K562 (cell line): ENCODE data around the gene CSTB. TPM values are rescaled to one million over a fixed set of nuclear protein-coding genes. Genes with fewer than 3 reads are reported as not detected.

ENCODE experiments used
- ATAC-seq: fragments of 200-7000 bp; cut with Tn5 transposase; 3 replicates; pipeline ENCODE4 v1.9.1; 2020; ENCODE audit warnings: moderate library complexity
- BruUV-seq: library from RNA; stranded (reverse); fragments of 400-500 nt; replicated peaks from 2 replicates; lab custom pipeline; 2021; lab: Mats Ljungman, UMichigan
- CTCF ChIA-PET: fragments of 300-600 bp; formaldehyde crosslinking; extraction: SDS; loops from one replicate; lab custom pipeline; 2021; ENCODE audit warnings: low intra/inter-chr PET ratio; lab: Yijun Ruan, JAX
- POLR2A ChIA-PET: fragments of 300-600, 350-650 bp; sonication (Branson Sonifier 250); formaldehyde crosslinking; extraction: SDS; loops from one replicate; lab custom pipeline; 2021; ENCODE audit warnings: antibody characterized with exemption, inconsistent platforms; lab: Yijun Ruan, JAX
- DNase-seq, 4 experiments: peaks; one replicate each; pipeline versions ENCODE4 v3.0.0 to v3.0.0-alpha.2; 2011 to 2018; ENCODE audit warnings: low spot score in 3 of 4, mixed read lengths in 3 of 4; ENCODE audit errors: extremely low read depth in 1 of 4
- FAIRE-seq: peaks from 2 replicates; lab custom pipeline; 2011; peaks lifted over from hg19 to GRCh38; lab: Jason Lieb, UNC
- H2AFZ ChIP-seq: 2 replicates; pipeline ENCODE4 v1.6.0; 2011; ENCODE audit warnings: low read depth, low read length, control low read depth, inconsistent platforms
- H3K27ac ChIP-seq: fragments of 200-600 bp; 3 replicates; pipeline ENCODE4 v1.8.0; 2011; ENCODE audit warnings: low read depth, mild to moderate bottlenecking, control low read depth, inconsistent platforms, low read length, moderate library complexity, mixed read lengths; ENCODE audit errors: extremely low read depth
- H3K27me3 ChIP-seq, 2 experiments: fragments of 300-600 bp in 1 of 2; 2 replicates in 1 of 2; 3 replicates in 1 of 2; pipeline versions ENCODE4 v1.6.0 to v1.8.0; 2011; ENCODE audit warnings: inconsistent platforms in 2 of 2, low read length in 2 of 2, mild to moderate bottlenecking in 1 of 2, mixed read lengths in 1 of 2, moderate library complexity in 1 of 2; ENCODE audit not compliant: control insufficient read depth in 2 of 2, insufficient read depth in 2 of 2
- H3K36me3 ChIP-seq: fragments of 300-600 bp; 3 replicates; pipeline ENCODE4 v1.8.0; 2011; ENCODE audit warnings: mild to moderate bottlenecking, low read length, inconsistent platforms; ENCODE audit not compliant: control insufficient read depth, insufficient read depth
- H3K4me1 ChIP-seq, 2 experiments: fragments of 200-600 bp in 1 of 2; replicated peaks in 1 of 2; 2 replicates in 1 of 2; 3 replicates in 1 of 2; pipeline versions ENCODE4 v1.5.1 to v1.8.0; 2011; ENCODE audit warnings: inconsistent platforms in 2 of 2, low read length in 2 of 2, mild to moderate bottlenecking in 1 of 2, mixed read lengths in 1 of 2, moderate library complexity in 1 of 2; ENCODE audit not compliant: control insufficient read depth in 2 of 2, insufficient read depth in 2 of 2
- H3K4me2 ChIP-seq: 2 replicates; pipeline ENCODE4 v1.6.1; 2011; ENCODE audit warnings: low read length, control low read depth, inconsistent platforms, mixed read lengths; ENCODE audit not compliant: insufficient read depth
- H3K4me3 ChIP-seq: fragments of 200-600 bp; sonication (generic), shearing (Covaris generic); 2 replicates; pipeline ENCODE4 v1.5.1; 2016; ENCODE audit warnings: control low read depth, inconsistent platforms
- H3K79me2 ChIP-seq: fragments of 200-600 bp; 3 replicates; pipeline ENCODE4 v1.8.0; 2011; ENCODE audit warnings: low read length, inconsistent platforms; ENCODE audit not compliant: control insufficient read depth, insufficient read depth
- H3K9ac ChIP-seq, 2 experiments: 2 replicates each; pipeline versions ENCODE4 v1.6.0 to v1.6.1; 2011; ENCODE audit warnings: low read depth in 2 of 2, low read length in 2 of 2, control low read depth in 1 of 2, inconsistent platforms in 1 of 2, mild to moderate bottlenecking in 1 of 2, mixed read lengths in 1 of 2; ENCODE audit not compliant: insufficient read depth in 1 of 2
- H3K9me1 ChIP-seq: one replicate; pipeline ENCODE4 v1.6.0; 2011; ENCODE audit warnings: inconsistent platforms, mild to moderate bottlenecking, low read length, moderate library complexity; ENCODE audit not compliant: control insufficient read depth, insufficient read depth
- H3K9me3 ChIP-seq: replicated peaks from 2 replicates; pipeline ENCODE4 v1.5.1; 2011; ENCODE audit warnings: low read depth, low read length, inconsistent platforms; ENCODE audit not compliant: control insufficient read depth, insufficient read depth
- H4K20me1 ChIP-seq: replicated peaks from 2 replicates; pipeline ENCODE4 v1.6.1; 2011; ENCODE audit warnings: low read length, inconsistent platforms, mixed read lengths; ENCODE audit not compliant: control insufficient read depth, insufficient read depth
- BACH1 ChIP-seq: fragments of 200-800 bp; sonication (Bioruptor generic); IDR thresholded peaks from 2 replicates; pipeline ENCODE4 v1.6.1; 2016; ENCODE audit warnings: missing genetic modification characterization, missing compliant biosample characterization
- TCF3 ChIP-seq: sonication (generic); formaldehyde crosslinking; IDR thresholded peaks from 2 replicates; pipeline ENCODE4 v1.4.0; 2020; ENCODE audit warnings: mild to moderate bottlenecking, missing genetic modification reagents
- TCFL5 ChIP-seq: fragments of 250-450 bp; sonication (Bioruptor Pico); conservative IDR thresholded peaks from 2 replicates; pipeline ENCODE4 v1.6.1; 2021; ENCODE audit warnings: mild to moderate bottlenecking, moderate library complexity, matching md5 sums
- TEAD4 ChIP-seq, 2 experiments: sonication (generic) in 1 of 2; formaldehyde crosslinking in 1 of 2; IDR thresholded peaks; 2 replicates each; pipeline versions ENCODE4 v1.6.1 to v1.8.0; 2012 to 2022; ENCODE audit warnings: borderline replicate concordance in 1 of 2, inconsistent platforms in 1 of 2, low read length in 1 of 2, mild to moderate bottlenecking in 1 of 2, missing genetic modification reagents in 1 of 2
- YY1 ChIP-seq, 3 experiments: IDR thresholded peaks; 2 replicates each; pipeline ENCODE4 v1.6.1; 2011; ENCODE audit warnings: low read length in 2 of 3, mild to moderate bottlenecking in 2 of 3, moderate library complexity in 2 of 3, borderline replicate concordance in 1 of 3, control low read depth in 1 of 3, low read depth in 1 of 3; ENCODE audit not compliant: insufficient read depth in 3 of 3, insufficient replicate concordance in 2 of 3, control insufficient read depth in 1 of 3, insufficient read length in 1 of 3; ENCODE audit errors: extremely low read depth in 1 of 3
- ZNF717 ChIP-seq: fragments of 250-450 bp; sonication (Bioruptor Pico); IDR thresholded peaks from 2 replicates; pipeline ENCODE4 v1.5.0; 2021
- ZZZ3 ChIP-seq: fragments of 450-650 bp; IDR thresholded peaks from 2 replicates; pipeline ENCODE4 v1.6.1; 2016; ENCODE audit warnings: antibody characterized with exemption, mild to moderate bottlenecking, moderate library complexity
- WGBS: fragments of 100-300 bp; shearing (Covaris generic); methylation state at CpG from one replicate; pipeline ENCODE4 v1.1.6; 2016; ENCODE audit warnings: low coverage, mixed read lengths; ENCODE audit not compliant: insufficient coverage; ENCODE audit errors: missing lambda C conversion rate; 5-methylcytosine and 5-hydroxymethylcytosine counted together
- in situ Hi-C: fragments of 300-500 bp; cut with MboI; formaldehyde crosslinking; loops from 4 replicates; pipeline ENCODE4 v1.15.0; 2018; ENCODE audit warnings: inconsistent platforms, mixed read lengths
- intact Hi-C: fragments of 100-400 bp; cut with micrococcal nuclease; formaldehyde crosslinking; loops from 2 replicates; pipeline ENCODE4 v1.14.2; 2022
- polyA plus RNA-seq, 8 experiments: library from polyadenylated mRNA; depleted of rRNA in 4 of 8; stranded (reverse) in 5 of 8; unstranded in 3 of 8; fragments of >200 nt; fragmentation: Nextera tagmentation in 2 of 8; fragmentation: Illumina TruSeq in 1 of 8; extraction: Ambion mirVana in 2 of 8; extraction: Trizol in 1 of 8; gene quantifications; 2 replicates each; pipeline versions ENCODE4 v1.2.1 to v1.2.3, GENCODE V29; 2011 to 2014; ENCODE audit warnings: inconsistent platforms in 1 of 8, missing spikeins in 1 of 8
- total RNA-seq, 7 experiments: library from RNA; depleted of rRNA in 6 of 7; stranded (reverse); fragments of >200 nt in 6 of 7; fragmentation: Illumina TruSeq in 2 of 7; extraction: Trizol in 2 of 7; gene quantifications; 2 replicates each; pipeline versions ENCODE4 v1.2.1 to v1.2.3, GENCODE V29; 2011 to 2021; ENCODE audit warnings: low replicate concordance in 1 of 7
- TF ChIP-seq, protein P1 (sequence below): fragments of 450-650 bp; IDR thresholded peaks from 2 replicates; pipeline ENCODE4 v1.6.1; 2016; ENCODE audit warnings: mild to moderate bottlenecking, moderate library complexity

Gene CSTB
- total and polyA plus RNA-seq, 9 of the 15 experiments (the other 6 are each of a cell fraction or from before 2014, with no cell fraction given), result 12.4 to 65.0 (median 31.7) TPM

DNA sequence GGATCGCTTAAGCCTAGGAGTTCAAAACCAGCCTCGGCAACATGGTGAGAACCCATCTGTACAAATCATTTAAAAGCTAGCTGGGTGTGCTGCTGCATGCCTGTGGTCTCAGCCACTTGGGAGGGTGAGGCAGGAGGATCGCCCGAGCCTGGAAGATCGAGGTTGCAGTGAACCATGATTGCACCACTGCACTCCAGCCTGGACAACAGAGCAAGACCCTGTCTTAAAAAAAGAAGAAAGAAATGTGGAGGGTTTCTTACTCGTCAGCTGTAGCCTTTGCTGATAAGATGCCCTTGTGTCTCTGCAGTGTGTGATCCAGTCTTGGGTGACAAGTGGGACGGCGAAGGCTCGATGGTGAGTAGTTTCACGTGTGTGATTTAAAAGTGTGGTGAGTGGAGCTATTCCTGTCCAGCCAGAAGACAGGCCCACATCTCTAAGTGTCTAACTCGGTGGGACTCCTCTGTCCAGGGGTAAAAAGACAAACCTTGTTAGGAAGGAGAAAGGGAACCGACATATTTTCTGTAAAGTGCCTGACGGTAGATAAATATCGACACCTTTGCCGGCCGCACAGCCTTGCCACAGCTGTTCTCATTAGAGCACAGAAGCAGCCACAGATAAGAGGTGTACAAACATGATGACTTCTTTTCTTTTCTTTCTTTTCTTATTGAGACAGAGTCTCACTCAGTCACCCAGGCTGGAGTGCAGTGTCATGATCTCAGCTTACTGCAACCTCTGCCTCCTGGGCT lies 30.2 kb downstream of the CSTB start:
- H3K9ac ChIP-seq, result no peak overlapping the region; a peak in 1 of 4 replicates
- H3K79me2 ChIP-seq, result no peaks in the 10 kb centered on the region
- H3K27me3 ChIP-seq, result no peaks in the 10 kb centered on the region
- peak overlapping the region; percentile 40; the same call in 1 of the 2 replicates for H3K4me2 ChIP-seq
- no peak overlapping the region for H3K4me3 ChIP-seq
- ATAC-seq (peak; percentile 72), DNase-seq (peak in 1 of 4 experiments; percentile 52), FAIRE-seq (peak; percentile 85)
- intact Hi-C loops, result no loop called here
- no peaks in the 10 kb centered on the region for H3K9me1 ChIP-seq
- ChIA-PET CTCF (no interaction called here), POLR2A (interaction anchor here (0.6 to 2.7 kb wide), 10 partner anchors 9 to 184 kb away, joined by 3 to 19 read pairs (median 3); no protein-coding TSS in a partner anchor)
- 48% methylated on average over 16 of the region's 16 CpGs for WGBS
- peak overlapping the region; percentile 34; the same call in 2 of the 3 replicates for H3K27ac ChIP-seq
- no peaks in the 10 kb centered on the region for H3K9me3 ChIP-seq
- peaks cover 82% of the 10 kb centered on the region; the same call in 2 of the 3 replicates for H3K36me3 ChIP-seq
- H3K4me1 ChIP-seq, result peaks cover 7 to 37% of the 10 kb centered on the region in 2 experiments; a peak in 4 of 5 replicates
- no peak overlapping the region for H2AFZ ChIP-seq
- in situ Hi-C loops, result no loop called here
- H4K20me1 ChIP-seq, result peaks cover 11% of the 10 kb centered on the region; the same call in 1 of the 2 replicates
- no TSS peak for BruUV-seq
- TF ChIP-seq BACH1, result no peak
- TF ChIP-seq, protein P1, sequence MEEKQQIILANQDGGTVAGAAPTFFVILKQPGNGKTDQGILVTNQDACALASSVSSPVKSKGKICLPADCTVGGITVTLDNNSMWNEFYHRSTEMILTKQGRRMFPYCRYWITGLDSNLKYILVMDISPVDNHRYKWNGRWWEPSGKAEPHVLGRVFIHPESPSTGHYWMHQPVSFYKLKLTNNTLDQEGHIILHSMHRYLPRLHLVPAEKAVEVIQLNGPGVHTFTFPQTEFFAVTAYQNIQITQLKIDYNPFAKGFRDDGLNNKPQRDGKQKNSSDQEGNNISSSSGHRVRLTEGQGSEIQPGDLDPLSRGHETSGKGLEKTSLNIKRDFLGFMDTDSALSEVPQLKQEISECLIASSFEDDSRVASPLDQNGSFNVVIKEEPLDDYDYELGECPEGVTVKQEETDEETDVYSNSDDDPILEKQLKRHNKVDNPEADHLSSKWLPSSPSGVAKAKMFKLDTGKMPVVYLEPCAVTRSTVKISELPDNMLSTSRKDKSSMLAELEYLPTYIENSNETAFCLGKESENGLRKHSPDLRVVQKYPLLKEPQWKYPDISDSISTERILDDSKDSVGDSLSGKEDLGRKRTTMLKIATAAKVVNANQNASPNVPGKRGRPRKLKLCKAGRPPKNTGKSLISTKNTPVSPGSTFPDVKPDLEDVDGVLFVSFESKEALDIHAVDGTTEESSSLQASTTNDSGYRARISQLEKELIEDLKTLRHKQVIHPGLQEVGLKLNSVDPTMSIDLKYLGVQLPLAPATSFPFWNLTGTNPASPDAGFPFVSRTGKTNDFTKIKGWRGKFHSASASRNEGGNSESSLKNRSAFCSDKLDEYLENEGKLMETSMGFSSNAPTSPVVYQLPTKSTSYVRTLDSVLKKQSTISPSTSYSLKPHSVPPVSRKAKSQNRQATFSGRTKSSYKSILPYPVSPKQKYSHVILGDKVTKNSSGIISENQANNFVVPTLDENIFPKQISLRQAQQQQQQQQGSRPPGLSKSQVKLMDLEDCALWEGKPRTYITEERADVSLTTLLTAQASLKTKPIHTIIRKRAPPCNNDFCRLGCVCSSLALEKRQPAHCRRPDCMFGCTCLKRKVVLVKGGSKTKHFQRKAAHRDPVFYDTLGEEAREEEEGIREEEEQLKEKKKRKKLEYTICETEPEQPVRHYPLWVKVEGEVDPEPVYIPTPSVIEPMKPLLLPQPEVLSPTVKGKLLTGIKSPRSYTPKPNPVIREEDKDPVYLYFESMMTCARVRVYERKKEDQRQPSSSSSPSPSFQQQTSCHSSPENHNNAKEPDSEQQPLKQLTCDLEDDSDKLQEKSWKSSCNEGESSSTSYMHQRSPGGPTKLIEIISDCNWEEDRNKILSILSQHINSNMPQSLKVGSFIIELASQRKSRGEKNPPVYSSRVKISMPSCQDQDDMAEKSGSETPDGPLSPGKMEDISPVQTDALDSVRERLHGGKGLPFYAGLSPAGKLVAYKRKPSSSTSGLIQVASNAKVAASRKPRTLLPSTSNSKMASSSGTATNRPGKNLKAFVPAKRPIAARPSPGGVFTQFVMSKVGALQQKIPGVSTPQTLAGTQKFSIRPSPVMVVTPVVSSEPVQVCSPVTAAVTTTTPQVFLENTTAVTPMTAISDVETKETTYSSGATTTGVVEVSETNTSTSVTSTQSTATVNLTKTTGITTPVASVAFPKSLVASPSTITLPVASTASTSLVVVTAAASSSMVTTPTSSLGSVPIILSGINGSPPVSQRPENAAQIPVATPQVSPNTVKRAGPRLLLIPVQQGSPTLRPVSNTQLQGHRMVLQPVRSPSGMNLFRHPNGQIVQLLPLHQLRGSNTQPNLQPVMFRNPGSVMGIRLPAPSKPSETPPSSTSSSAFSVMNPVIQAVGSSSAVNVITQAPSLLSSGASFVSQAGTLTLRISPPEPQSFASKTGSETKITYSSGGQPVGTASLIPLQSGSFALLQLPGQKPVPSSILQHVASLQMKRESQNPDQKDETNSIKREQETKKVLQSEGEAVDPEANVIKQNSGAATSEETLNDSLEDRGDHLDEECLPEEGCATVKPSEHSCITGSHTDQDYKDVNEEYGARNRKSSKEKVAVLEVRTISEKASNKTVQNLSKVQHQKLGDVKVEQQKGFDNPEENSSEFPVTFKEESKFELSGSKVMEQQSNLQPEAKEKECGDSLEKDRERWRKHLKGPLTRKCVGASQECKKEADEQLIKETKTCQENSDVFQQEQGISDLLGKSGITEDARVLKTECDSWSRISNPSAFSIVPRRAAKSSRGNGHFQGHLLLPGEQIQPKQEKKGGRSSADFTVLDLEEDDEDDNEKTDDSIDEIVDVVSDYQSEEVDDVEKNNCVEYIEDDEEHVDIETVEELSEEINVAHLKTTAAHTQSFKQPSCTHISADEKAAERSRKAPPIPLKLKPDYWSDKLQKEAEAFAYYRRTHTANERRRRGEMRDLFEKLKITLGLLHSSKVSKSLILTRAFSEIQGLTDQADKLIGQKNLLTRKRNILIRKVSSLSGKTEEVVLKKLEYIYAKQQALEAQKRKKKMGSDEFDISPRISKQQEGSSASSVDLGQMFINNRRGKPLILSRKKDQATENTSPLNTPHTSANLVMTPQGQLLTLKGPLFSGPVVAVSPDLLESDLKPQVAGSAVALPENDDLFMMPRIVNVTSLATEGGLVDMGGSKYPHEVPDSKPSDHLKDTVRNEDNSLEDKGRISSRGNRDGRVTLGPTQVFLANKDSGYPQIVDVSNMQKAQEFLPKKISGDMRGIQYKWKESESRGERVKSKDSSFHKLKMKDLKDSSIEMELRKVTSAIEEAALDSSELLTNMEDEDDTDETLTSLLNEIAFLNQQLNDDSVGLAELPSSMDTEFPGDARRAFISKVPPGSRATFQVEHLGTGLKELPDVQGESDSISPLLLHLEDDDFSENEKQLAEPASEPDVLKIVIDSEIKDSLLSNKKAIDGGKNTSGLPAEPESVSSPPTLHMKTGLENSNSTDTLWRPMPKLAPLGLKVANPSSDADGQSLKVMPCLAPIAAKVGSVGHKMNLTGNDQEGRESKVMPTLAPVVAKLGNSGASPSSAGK, result no peak
- no peak for TF ChIP-seq TCFL5 (CRISPR knock-in tag)
- no peak for TF ChIP-seq YY1 (IDR thresholded peaks at IDR 0.05; ENCODE audit: borderline replicate concordance in 1 of 3, control insufficient read depth in 1 of 3, extremely low read depth in 1 of 3, insufficient read depth in 3 of 3, insufficient read length in 1 of 3, insufficient replicate concordance in 2 of 3, low read depth in 1 of 3, low read length in 2 of 3)
- TF ChIP-seq TCF3, result peak; percentile 84
- TF ChIP-seq ZNF717 (CRISPR knock-in tag), result no peak
- peak; percentile 40; the same call in 1 of the 2 replicates for TF ChIP-seq TEAD4 (IDR thresholded peaks at IDR 0.05; ENCODE audit: low read length)
- no peak for TF ChIP-seq TEAD4 (CRISPR knock-in tag; IDR thresholded peaks at IDR 0.05; ENCODE audit: borderline replicate concordance)
- TF ChIP-seq ZZZ3, result no peak
